NCI-H146 treated with DMSO at 0.1 percent for 48 hours (cell line): ENCODE results near the gene SLCO1B3.
A peak's percentile ranks its signal among the peaks of the same experiment; 100 is the strongest.

Experiments
- DNase-seq: peaks from one replicate; lab custom pipeline; 2025; ENCODE audit not compliant: unreplicated experiment; lab: John Stamatoyannopoulos, UW

SLCO1B3 gene

DNA sequence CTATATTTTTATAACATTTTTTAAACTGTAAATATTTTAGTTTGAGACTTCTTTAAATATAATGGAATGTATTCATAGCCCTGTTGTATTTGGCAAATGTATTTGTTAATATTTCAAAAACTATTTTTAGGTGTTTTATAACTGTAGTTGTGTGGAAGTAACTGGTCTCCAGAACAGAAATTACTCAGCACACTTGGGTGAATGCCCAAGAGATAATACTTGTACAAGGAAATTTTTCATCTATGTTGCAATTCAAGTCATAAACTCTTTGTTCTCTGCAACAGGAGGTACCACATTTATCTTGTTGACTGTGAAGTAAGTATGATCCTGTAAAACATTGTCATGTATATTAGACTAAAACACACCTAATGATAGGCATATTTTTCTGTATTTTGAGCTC lies 72.8 kb downstream of the SLCO1B3 start:
- no peak for DNase-seq

GRCh38 chr12:20885116-20885515 lies 74.6 kb downstream of the SLCO1B3 start:
- no peak for DNase-seq

DNA sequence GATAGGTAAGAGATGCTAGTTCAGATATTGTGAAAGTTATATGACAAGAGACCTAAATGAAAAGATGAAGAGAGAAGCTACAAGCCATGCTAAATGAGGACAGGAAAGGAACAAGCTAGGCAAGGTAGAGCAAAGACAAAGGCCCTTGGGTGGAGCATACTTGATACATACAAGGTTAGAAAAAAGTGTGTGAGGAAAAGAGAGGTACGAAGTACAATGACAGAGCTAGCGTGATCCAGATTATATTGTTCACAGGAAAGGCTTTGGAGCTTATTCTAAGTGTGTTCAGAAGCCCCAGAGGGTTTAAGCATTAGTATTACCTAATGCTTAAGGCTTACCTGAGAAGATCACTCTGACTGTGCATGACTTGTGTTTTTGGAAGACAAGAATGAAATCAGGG lies 75.0 kb downstream of the SLCO1B3 start:
- DNase-seq, result no peak

DNA sequence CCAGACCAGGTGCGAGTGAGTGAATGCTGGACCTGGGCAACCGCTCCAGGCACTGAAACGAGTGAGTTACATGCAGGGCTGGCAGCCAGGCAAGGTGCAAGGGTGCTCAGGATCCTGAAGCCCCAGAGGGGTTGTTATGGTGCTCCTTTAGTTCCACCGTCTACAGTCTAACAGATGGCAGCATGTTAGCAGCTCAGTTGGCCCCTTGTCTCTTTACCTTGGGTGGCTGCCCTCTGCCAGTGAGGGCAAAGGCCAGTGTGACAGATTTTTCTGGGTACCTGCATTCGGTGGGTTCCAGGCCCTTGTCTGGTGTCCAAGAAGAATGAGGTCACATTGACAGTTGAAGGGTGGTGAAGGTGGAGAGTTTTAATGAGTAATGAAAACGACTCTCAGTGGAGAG lies 106.8 kb downstream of the SLCO1B3 start:
- DNase-seq, result no peak

DNA sequence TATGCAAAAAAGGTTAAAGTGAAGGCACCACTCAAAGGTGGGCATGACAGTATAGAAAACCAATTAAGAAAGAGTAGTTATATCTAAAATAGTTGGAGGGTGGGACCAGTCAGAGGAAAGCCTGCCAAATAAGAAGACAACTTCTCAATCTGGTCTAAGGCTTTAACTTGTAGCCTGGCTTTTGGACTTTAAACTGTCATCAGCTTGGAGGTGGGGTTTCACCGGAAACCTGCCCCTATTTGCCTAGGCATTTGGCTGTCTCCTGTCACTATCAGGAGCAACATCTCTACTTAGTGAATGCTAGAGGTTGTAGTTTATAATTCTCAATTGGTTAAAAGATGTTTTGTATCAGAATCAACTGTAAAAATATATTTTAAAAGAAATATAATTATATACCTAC lies 107.3 kb downstream of the SLCO1B3 start:
- no peak for DNase-seq

- DNase-seq, result no peak
These were observed 121.4 kb downstream of the SLCO1B3 start for GRCh38 chr12:20931894-20932293.

GRCh38 chr12:20946732-20947131 lies 136.2 kb downstream of the SLCO1B3 start:
- DNase-seq, result peak; percentile 33

GRCh38 chr12:20950248-20950647 lies 139.7 kb downstream of the SLCO1B3 start:
- DNase-seq, result peak; percentile 13

GRCh38 chr12:20963303-20963702 lies 152.8 kb downstream of the SLCO1B3 start:
- no peak for DNase-seq

- DNase-seq, result no peak
These were observed 153.3 kb downstream of the SLCO1B3 start for GRCh38 chr12:20963762-20964161.
